GM19238 (cell line): ENCODE results near the gene DNAH10.

Experiments used
- DNase-seq: peaks from one replicate; pipeline ENCODE4 v3.0.0; 2011; ENCODE audit warnings: low spot score; ENCODE audit not compliant: insufficient read length

Gene DNAH10

GRCh38 chr12:123886258-123886657 is 124.2 kb downstream of the DNAH10 start:
- no peak for DNase-seq

DNA sequence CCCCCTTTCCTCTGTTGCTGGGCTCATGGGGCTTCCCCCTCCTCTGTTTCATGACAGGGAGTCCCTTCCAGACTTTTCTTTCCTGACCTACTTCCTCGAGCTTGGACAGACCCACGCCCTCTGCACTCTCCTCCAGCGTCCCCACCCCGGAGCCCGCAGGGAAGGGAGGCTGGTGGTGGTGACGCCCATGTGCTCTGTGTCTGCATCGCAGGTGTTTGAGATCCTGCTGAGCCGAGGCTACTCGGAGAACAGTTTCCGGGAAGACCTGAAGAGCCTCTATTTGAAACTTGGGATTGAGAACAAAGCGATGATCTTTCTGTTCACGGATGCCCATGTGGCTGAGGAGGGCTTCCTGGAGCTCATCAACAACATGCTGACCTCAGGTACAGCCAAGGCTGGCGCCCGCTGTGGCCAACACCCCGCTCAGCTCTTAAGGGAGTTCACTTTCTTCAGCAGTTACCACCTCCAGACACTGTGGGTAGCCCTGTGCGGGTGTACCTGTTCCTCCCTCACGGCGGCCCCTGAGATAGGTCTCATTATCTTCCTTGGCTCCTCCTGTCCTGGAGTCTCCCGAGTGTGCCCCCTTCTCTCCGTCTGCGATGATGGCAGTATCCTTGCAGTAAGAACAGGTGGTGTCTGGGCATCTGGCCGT is 125.0 kb downstream of the DNAH10 start:
- no peak for DNase-seq

DNA sequence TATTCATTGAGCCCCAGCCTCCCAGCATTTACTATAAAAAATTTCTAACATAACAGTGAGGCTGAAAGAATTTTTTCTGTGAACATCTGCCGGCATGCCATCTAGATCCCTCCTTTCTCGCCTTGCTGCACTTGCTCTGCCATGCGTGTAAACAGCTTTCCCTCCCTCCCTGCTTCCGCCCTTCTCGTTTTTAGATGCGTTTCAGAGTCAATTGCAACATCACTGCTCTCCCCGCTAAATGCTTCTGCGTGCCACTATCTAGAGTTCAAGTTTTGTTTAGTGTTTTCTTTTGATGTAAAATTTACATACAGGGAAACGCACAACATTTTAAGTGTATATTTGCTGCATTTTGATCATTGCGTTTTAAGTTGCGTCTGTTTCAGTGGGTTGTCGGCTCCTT is 126.9 kb downstream of the DNAH10 start:
- DNase-seq: no peak

GRCh38 chr12:123889848-123890535 is 127.9 kb downstream of the DNAH10 start:
- DNase-seq: no peak

DNA sequence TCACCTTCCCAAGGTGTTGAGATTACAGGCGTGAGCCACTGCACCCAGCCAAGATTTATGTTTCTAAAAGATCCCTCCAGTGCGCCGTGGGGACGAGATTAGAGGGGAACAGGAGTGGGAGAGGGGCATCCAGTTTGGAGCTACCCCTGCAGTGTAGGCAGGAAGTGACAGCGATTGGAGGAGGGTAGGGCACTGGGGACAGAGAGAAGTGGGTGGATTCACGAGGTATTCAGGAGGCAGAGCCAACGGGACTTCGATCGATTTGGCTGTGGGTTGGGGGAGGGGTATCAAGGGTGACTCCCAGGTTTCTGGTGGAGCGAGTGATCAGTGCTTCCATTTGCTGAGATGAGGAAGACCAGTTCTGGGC is 128.4 kb downstream of the DNAH10 start:
- DNase-seq: no peak

DNA sequence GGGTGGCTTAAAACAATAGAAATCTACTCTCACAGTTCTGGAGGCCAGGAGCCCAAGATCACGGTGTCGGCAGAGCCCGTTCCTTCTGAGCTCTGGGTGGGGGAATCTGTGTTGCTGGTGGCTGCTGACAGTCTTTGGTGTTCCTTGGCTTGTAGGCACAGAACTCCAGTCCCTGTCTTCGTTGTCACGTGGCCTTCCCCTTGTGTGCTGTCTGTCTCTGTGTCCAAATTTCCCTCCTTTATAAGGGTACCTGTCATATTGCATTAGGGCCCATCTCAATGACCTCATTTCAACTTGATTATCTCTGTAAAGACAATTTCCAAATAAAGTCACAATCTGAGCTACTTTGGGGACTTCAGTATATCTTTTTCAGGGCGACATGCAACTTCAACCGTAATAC is 128.9 kb downstream of the DNAH10 start:
- no peak for DNase-seq

GRCh38 chr12:123891516-123892179 is 129.5 kb downstream of the DNAH10 start:
- no peak for DNase-seq

DNA sequence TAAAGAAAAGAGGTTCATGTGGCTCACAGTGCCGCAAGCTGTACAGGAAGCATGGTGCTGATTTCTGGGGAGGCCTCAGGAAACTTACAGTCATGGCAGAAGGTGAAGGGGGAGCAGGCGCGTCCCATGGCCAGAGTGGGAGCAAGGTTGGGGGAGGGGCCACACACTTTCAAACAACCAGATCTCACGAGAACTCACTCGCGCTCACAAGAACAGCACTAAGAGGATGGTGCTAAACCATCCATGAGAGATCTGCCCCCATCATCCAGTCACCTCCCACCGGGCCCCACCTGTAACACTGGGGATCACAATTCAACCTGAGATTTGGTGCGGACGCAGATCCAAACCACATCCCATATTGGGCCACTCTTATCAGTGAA is 130.1 kb downstream of the DNAH10 start:
- DNase-seq: no peak

GRCh38 chr12:123892853-123893252 is 130.8 kb downstream of the DNAH10 start:
- no peak for DNase-seq

- DNase-seq: no peak
Measured at GRCh38 chr12:123893276-123893675, 131.2 kb downstream of the DNAH10 start.

- no peak for DNase-seq
Measured at GRCh38 chr12:123894823-123895345, 132.8 kb downstream of the DNAH10 start.

DNA sequence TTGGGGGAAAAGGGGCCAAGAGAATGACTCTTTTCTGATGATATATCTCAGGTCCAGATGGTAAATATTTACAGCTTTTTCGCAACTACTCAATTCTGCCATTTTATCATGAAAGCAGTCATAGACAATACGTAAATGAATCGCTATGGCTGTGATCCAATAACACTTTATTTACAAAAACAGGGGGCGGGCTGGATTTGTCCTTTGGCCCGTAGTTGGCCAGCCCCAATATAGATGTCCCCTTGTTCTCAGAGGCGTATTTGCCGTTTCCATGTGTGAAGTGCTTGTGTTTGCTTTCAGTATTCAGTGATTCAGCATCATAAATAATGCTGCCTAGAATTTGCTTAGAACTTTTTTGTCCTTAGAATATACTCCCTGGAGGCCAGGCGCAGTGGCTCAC is 133.3 kb downstream of the DNAH10 start:
- no peak for DNase-seq

DNA sequence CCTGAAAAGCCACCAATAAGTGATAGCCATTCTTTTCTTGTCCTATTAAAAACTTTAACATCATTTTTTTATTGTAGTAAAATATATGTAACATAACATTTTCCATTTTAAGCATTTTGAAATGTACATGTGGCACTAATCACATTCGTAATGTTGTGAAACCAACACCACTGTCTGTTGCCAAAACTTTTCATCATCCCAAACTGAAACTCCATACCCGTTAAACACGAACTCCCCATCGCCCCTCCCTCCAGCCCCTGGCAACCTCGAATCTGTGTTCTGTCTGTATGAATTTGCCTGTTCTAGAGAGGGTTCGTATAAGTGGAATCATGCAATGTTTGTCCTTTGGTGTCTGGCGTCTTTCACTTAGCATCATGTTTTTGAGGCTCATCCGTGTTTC is 134.7 kb downstream of the DNAH10 start:
- DNase-seq: no peak

GRCh38 chr12:123897221-123897620 is 135.1 kb downstream of the DNAH10 start:
- no peak for DNase-seq

GRCh38 chr12:123898673-123899072 is 136.6 kb downstream of the DNAH10 start:
- DNase-seq: no peak

- no peak for DNase-seq
Measured at GRCh38 chr12:123899368-123899767, 137.3 kb downstream of the DNAH10 start.

DNA sequence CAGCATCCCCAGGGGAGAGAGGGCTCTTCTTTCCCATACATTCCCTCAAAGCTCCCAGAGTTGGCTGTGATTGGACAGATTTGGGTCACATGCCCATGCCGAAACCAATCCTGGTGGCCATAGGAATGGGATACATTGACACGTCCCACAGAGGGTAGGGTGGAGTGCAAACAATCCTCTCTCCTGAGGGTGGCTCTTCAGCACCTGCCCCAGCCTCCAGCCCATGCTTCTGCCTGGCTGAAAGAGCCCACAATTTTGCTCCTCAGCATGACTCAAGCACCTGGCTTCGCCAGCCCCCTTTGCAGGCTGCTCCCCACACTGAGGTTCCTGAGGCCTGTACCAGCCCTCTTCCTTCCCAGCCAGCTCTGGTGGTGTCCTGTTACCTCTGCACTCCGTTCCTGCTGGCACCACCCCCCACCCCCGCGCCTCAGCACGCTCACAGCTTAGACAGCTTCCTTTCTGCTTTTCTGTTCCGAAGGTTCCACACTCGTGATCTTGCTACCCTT is 138.8 kb downstream of the DNAH10 start:
- no peak for DNase-seq

GRCh38 chr12:123902821-123903220 is 140.7 kb downstream of the DNAH10 start:
- DNase-seq: no peak

- no peak for DNase-seq
Measured at GRCh38 chr12:123903301-123904065, 141.4 kb downstream of the DNAH10 start.

DNA sequence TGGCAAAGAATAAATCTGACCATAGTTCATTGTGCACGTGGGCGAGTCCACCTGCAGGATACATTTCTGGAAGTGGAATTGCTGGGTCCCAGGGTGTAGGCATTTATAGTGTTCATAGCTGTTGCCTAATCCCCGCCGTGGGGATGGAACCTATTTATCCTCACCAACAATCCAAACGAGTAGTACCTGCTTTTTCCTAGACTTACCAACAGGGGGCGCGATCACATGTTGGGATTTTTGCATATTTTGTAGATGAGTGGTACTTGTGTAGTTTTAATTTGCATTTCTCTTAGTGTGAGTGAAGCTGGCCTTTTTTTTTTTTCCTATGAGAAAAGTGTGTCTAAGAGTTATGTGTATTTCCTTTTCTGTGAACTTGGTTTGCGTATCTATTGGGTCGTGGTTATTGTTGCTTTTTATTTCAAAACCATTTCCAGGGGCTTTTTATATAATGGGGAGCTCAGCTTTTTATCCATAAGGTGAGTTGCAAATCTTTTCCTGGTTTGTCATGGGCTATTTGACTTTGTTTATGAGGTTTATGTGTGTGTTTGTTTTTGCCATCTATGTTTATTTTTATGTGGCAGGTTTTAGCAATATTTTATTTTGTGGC is 143.3 kb downstream of the DNAH10 start:
- peak; percentile 49 for DNase-seq

- DNase-seq: no peak
Measured at GRCh38 chr12:123906711-123907420, 144.8 kb downstream of the DNAH10 start.
